ENCODE measurements around the gene NEURL1.

- TF ChIP-seq, protein P1, sequence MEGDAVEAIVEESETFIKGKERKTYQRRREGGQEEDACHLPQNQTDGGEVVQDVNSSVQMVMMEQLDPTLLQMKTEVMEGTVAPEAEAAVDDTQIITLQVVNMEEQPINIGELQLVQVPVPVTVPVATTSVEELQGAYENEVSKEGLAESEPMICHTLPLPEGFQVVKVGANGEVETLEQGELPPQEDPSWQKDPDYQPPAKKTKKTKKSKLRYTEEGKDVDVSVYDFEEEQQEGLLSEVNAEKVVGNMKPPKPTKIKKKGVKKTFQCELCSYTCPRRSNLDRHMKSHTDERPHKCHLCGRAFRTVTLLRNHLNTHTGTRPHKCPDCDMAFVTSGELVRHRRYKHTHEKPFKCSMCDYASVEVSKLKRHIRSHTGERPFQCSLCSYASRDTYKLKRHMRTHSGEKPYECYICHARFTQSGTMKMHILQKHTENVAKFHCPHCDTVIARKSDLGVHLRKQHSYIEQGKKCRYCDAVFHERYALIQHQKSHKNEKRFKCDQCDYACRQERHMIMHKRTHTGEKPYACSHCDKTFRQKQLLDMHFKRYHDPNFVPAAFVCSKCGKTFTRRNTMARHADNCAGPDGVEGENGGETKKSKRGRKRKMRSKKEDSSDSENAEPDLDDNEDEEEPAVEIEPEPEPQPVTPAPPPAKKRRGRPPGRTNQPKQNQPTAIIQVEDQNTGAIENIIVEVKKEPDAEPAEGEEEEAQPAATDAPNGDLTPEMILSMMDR (IDR thresholded peaks at IDR 0.05; ENCODE audit: insufficient read depth, low read length, poor library complexity, severe bottlenecking) = no peak
- TF ChIP-seq EZH2phosphoT487 (conservative IDR thresholded peaks at IDR 0.05; ENCODE audit: low read length) = no peak
These were observed 6.4 kb downstream of the NEURL1 start for GRCh38 chr10:103499881-103500280.
